K562 (cell line): ENCODE data around the gene HECW1. TPM values are rescaled to one million over a fixed set of nuclear protein-coding genes. Genes with fewer than 3 reads are reported as not detected.

ENCODE experiments used
- ETV1 ChIP-seq: fragments of 450-650 bp; conservative IDR thresholded peaks from 2 replicates; pipeline ENCODE4 v1.6.1; 2016; ENCODE audit warnings: missing genetic modification characterization, control low read depth, low read depth, missing compliant biosample characterization
- ZNF408 ChIP-seq: fragments of 250-450 bp; sonication (Bioruptor Pico); IDR thresholded peaks from 2 replicates; pipeline ENCODE4 v1.4.0; 2020; ENCODE audit warnings: low read depth, mild to moderate bottlenecking, moderate library complexity
- ZNF584 ChIP-seq: fragments of 200-800 bp; sonication (Bioruptor generic); IDR thresholded peaks from 2 replicates; pipeline ENCODE4 v1.6.1; 2016; ENCODE audit warnings: low read depth, mild to moderate bottlenecking, missing genetic modification characterization, missing compliant biosample characterization
- polyA plus RNA-seq, 8 experiments: library from polyadenylated mRNA; depleted of rRNA in 4 of 8; stranded (reverse) in 5 of 8; unstranded in 3 of 8; fragments of >200 nt; fragmentation: Nextera tagmentation in 2 of 8; fragmentation: Illumina TruSeq in 1 of 8; extraction: Ambion mirVana in 2 of 8; extraction: Trizol in 1 of 8; gene quantifications; 2 replicates each; pipeline versions ENCODE4 v1.2.1 to v1.2.3, GENCODE V29; 2011 to 2014; ENCODE audit warnings: inconsistent platforms in 1 of 8, missing spikeins in 1 of 8
- total RNA-seq, 7 experiments: library from RNA; depleted of rRNA in 6 of 7; stranded (reverse); fragments of >200 nt in 6 of 7; fragmentation: Illumina TruSeq in 2 of 7; extraction: Trizol in 2 of 7; gene quantifications; 2 replicates each; pipeline versions ENCODE4 v1.2.1 to v1.2.3, GENCODE V29; 2011 to 2021; ENCODE audit warnings: low replicate concordance in 1 of 7
- TF ChIP-seq, protein P1 (sequence below): fragments of 250-450 bp; sonication (Bioruptor Pico); IDR thresholded peaks from 2 replicates; pipeline ENCODE4 v1.4.0; 2020

HECW1 gene
- total and polyA plus RNA-seq, 9 of the 15 experiments (the other 6 are each of a cell fraction or from before 2014, with no cell fraction given): 0.07 to 0.31 (median 0.13) TPM; not detected in 4

DNA sequence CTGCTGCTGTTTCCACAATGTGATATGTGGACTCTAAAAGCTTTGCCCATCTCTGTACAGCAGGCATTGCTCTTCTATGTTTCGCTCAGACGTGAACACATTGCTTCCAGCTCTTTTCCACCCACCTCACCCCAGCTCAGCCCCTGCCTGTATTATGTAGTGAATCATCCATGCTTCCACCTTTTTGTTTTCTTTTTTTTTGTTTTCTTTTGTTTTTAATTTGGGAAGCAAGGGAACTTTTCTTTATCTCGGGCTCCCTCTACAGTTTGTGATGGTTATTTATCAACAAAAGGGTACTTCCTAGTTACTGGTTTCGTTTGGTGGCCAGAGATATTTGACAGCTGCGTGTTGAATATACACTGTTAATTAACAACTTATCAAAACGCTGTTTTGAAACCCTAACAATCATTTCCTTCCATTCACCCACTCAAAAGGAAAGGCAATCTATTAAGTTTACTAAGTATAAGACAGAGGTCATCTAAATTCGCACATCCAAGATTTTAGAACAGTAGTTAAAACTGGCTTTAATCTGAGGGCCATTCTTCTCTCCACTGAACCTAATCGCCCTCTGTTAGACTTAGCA lies 342.6 kb downstream of the HECW1 start (continued):
- TF ChIP-seq, protein P1, sequence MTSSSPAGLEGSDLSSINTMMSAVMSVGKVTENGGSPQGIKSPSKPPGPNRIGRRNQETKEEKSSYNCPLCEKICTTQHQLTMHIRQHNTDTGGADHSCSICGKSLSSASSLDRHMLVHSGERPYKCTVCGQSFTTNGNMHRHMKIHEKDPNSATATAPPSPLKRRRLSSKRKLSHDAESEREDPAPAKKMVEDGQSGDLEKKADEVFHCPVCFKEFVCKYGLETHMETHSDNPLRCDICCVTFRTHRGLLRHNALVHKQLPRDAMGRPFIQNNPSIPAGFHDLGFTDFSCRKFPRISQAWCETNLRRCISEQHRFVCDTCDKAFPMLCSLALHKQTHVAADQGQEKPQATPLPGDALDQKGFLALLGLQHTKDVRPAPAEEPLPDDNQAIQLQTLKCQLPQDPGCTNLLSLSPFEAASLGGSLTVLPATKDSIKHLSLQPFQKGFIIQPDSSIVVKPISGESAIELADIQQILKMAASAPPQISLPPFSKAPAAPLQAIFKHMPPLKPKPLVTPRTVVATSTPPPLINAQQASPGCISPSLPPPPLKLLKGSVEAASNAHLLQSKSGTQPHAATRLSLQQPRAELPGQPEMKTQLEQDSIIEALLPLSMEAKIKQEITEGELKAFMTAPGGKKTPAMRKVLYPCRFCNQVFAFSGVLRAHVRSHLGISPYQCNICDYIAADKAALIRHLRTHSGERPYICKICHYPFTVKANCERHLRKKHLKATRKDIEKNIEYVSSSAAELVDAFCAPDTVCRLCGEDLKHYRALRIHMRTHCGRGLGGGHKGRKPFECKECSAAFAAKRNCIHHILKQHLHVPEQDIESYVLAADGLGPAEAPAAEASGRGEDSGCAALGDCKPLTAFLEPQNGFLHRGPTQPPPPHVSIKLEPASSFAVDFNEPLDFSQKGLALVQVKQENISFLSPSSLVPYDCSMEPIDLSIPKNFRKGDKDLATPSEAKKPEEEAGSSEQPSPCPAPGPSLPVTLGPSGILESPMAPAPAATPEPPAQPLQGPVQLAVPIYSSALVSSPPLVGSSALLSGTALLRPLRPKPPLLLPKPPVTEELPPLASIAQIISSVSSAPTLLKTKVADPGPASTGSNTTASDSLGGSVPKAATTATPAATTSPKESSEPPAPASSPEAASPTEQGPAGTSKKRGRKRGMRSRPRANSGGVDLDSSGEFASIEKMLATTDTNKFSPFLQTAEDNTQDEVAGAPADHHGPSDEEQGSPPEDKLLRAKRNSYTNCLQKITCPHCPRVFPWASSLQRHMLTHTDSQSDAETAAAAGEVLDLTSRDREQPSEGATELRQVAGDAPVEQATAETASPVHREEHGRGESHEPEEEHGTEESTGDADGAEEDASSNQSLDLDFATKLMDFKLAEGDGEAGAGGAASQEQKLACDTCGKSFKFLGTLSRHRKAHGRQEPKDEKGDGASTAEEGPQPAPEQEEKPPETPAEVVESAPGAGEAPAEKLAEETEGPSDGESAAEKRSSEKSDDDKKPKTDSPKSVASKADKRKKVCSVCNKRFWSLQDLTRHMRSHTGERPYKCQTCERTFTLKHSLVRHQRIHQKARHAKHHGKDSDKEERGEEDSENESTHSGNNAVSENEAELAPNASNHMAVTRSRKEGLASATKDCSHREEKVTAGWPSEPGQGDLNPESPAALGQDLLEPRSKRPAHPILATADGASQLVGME (CRISPR knock-in tag): no peak
- TF ChIP-seq ZNF408 (CRISPR knock-in tag) (no peak), ETV1 (tag) (no peak), ZNF584 (CRISPR knock-in tag) (no peak)
